ENCODE data around the gene OPRL1.

- TF ChIP-seq ZBTB26 (tag by site-specific recombination; optimal IDR thresholded peaks at IDR 0.05) (no peak), ZNF621 (tag by site-specific recombination; IDR thresholded peaks at IDR 0.05) (no peak)
Observed at GRCh38 chr20:64110411-64111068, 30.7 kb downstream of the OPRL1 start.

Data from HEK293 (cell line).